GM19240 (cell line): Measurements from ENCODE around the gene IGSF3.
"Not testable (repeated sequence)": the region's sequence is repeated elsewhere in the genome, so short reads cannot be mapped to it uniquely, and the experiment has no call there.

Source experiments
- DNase-seq: peaks from one replicate; pipeline ENCODE4 v3.0.0; 2011; ENCODE audit warnings: low spot score; ENCODE audit not compliant: insufficient read length

Gene IGSF3

GRCh38 chr1:116579259-116579875 lies 88.2 kb downstream of the IGSF3 start:
- DNase-seq = no peak

GRCh38 chr1:116578581-116578980 lies 89.0 kb downstream of the IGSF3 start:
- no peak for DNase-seq

DNA sequence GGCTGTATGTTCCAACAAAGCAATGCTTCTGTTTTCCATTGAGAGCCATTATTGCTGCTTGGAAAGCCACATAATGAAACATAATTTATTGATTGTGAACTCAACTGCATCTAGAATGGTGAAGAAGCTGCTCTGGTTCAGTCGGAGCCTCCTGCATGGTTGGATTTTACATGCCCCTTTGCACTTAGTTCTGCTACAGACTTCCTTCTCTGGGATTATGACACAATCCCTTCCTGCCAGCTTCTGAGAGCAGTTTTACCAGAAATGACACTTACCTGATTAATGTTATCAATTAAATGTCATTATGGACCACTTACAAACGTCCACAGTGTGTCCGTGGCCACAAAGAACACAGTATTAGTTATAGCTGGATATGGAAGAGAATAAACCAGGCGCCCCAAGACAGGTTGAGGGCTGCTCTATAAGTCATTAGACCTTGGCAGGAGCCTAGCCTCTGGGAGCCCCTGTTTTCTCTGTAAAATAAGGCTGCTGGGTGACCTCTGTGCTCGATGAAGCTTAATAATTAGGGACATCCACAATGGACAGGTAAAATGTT lies 89.7 kb downstream of the IGSF3 start:
- no peak for DNase-seq

- peak; percentile 68 for DNase-seq
Measured at GRCh38 chr1:116574581-116575291, 92.8 kb downstream of the IGSF3 start.

GRCh38 chr1:116573431-116574095 lies 94.0 kb downstream of the IGSF3 start:
- no peak for DNase-seq

- no peak for DNase-seq
Measured at GRCh38 chr1:116572771-116573430, 94.6 kb downstream of the IGSF3 start.

GRCh38 chr1:116572099-116572498 lies 95.4 kb downstream of the IGSF3 start:
- no peak for DNase-seq

DNA sequence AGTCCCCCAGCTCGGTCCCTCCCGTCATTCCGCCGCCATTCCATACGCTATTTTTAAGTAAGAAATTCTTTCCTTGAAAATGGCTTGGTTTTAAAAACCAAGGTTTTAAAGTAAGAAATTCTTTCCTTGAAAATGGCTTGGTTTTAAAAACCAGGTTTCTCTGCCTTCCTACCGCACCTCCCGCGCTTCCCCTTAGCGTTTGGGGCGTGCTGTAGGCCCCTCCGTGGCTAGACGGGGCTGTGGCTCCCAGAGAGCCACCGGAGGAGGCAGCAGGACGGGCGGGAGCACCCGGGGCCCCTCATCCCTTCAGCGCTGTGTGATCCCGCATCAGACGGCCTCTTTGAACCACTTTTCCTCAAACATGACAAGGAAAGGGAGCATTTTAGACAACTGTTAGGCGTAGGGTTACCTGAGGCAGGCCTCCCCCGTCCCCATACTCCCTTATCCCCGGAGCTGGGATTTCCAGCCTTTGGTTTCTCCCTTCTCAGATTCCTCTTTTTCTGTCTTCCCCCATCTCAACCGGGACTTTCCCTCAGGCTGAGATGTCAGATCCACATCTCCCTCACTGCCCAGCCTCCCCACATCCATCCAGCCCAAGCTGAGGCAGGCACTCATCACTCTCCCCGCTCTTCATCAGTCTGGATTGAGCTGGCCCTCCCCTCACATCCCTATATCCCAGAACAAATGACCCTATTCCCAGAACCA lies 96.2 kb downstream of the IGSF3 start:
- DNase-seq = no peak

DNA sequence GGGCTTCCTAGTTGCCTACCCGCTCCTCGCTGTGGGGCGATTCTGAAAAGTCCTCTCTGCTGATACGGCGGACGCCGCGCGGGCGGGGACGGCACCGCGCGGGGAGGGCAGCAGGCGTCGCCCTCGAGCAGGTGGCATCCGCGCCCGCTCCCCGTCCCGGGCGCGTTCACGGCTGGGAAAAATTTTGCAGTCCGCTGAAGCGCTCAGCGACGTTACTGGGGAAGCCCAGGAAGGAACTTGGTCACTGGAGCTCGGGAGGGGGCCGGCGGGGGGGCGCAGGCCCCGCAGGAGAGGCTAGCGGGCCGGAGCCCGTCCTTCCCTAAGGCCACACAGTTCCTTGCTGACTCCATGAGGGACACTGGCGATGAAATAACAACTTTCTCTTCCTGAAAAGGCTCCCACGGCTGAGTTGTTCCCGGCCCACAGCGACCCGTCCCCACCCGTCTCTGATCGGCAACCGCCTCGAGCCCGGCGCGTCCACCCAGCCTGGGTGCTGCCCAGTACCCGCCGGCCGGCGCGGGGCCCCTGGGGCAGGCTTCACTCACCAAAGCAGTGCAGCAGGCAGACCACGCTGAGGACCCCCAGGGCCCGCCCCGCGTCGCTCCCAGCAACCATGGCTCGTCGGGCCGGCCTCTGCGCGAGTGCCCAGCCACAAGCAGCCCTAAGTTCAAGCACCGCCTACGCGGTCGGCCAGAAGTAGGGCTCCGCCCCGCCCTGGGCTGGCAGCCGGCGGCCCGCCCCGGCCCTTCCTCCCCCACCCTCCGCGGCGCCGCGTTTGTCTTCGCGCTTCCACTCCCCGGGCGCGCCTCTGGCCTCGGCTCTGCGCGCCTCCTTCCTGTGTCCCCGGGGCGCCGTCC lies 96.9 kb downstream of the IGSF3 start, which contains the start of gene CD58:
CD58 (minus strand) TSS at position 669 of the 857 bp plus-strand sequence; CDS start at position 615, 54 bp downstream.
- DNase-seq = peak; percentile 51

- no peak for DNase-seq
Measured at GRCh38 chr1:116569776-116570357, 97.7 kb downstream of the IGSF3 start.

DNA sequence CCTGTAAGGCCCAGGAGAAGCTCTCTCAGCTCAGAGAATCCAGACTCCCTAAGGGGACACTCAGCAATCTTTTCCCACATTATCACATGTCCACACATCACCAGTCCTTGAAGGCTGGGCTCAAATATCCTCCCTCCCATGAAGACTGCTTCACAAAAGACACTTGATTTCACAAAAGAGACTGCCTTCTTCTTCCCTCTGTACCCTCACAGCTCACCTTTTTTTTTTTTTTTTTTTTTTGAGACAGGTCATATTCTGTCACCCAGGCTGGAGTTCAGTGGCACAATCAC lies 98.2 kb downstream of the IGSF3 start:
- DNase-seq = no peak

DNA sequence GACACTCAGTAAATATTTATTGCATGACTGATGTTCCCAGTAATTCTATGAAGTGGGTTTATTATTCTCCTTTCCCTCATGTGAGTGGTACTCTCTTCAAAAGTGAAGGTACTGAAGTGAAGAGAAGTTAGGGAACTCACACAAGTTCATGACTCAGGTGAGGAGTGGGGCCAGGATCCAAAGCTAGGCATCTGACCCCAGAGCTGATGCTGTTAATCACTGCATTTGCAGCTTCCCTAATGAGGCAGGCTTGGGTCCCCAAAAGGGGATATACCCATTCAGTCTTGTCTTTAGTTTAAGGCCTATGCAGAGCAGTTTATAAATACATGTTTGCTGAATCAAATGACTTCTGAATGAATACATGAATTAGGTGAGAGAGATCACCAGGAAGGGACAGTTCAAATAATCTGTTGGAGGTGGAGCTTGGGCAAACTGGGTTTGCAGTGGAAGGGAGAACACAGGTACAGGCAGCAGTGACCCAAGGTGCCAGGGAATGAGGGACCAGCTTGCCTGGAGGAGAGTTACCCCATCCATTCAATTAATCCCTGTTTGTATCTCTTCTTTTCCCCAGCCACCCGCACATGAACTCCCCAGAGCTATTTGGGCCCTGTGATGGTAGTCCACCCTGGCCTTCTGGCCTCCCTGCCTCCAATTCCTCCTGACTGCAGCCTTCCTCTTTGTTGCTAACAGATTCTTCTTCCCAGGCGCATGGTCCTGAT lies 98.7 kb downstream of the IGSF3 start:
- DNase-seq = no peak

- DNase-seq = no peak
Measured at GRCh38 chr1:116567790-116568661, 99.5 kb downstream of the IGSF3 start.

DNA sequence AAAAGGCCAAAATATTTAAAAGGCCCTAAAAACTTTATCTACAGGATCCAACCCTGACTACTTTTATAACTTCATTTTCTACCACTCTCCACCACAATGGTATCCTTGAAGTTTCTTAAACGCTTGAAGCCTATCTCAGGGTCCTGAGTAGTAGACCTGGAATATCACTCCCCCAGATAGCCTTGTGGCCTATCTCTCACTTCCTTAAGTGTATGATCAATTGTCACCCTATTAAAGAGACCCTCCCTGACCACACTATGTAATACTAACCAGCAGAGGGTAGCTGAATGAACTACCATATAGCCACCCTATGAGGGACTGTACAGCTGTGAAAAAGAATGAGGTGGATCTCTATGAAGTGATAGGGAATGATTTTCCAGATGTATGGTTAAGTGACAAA lies 102.3 kb downstream of the IGSF3 start:
- DNase-seq = no peak

GRCh38 chr1:116564426-116564825 lies 103.1 kb downstream of the IGSF3 start:
- DNase-seq = no peak

DNA sequence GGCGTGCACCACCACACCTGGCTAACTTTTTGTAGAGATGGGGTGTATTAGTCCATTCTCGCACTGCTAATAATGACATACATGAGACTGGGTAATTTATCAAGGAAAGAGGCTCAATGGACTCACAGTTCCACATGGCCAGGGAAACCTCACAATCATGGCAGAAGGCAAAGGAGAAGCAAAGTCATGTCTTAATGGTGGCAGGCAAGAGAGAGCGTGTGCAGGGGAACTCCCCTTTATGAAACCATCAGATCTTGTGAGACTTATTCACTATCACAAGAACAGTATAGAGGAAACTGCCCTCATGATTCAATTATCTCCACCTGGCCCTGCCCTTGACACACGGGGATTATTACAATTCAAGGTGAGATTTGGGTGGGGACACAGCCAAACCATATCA lies 105.1 kb downstream of the IGSF3 start:
- DNase-seq = not testable (repeated sequence)

GRCh38 chr1:116561563-116561962 lies 106.0 kb downstream of the IGSF3 start:
- no peak for DNase-seq
